KMS-11 (cell line): ENCODE measurements around the gene MACO1.
"Not testable (repeated sequence)": the region's sequence is repeated elsewhere in the genome, so short reads cannot be mapped to it uniquely, and the experiment has no call there.

Experiments
- H2AFZ ChIP-seq: fragments of 200-600 bp; sonication (generic); 2 replicates; pipeline ENCODE4 v1.6.1; 2016; ENCODE audit warnings: antibody characterized with exemption, mixed run types, low read depth
- H3K27ac ChIP-seq: fragments of 200-600 bp; sonication (generic); 2 replicates; pipeline ENCODE4 v1.6.1; 2016; ENCODE audit warnings: mild to moderate bottlenecking, mixed run types
- H3K27me3 ChIP-seq: fragments of 200-600 bp; sonication (generic); 2 replicates; pipeline ENCODE4 v1.6.1; 2017; ENCODE audit warnings: mild to moderate bottlenecking, low read depth, mixed run types, moderate library complexity; ENCODE audit not compliant: insufficient read depth
- H3K36me3 ChIP-seq: fragments of 200-600 bp; sonication (generic); 2 replicates; pipeline ENCODE4 v1.6.1; 2017; ENCODE audit warnings: mild to moderate bottlenecking, mixed run types; ENCODE audit not compliant: insufficient read depth
- H3K4me1 ChIP-seq: fragments of 200-600 bp; sonication (generic); 2 replicates; pipeline ENCODE4 v1.6.1; 2016; ENCODE audit warnings: mild to moderate bottlenecking, low read depth, mixed run types; ENCODE audit not compliant: poor library complexity, severe bottlenecking
- H3K4me2 ChIP-seq: fragments of 200-600 bp; sonication (generic); 2 replicates; pipeline ENCODE4 v1.7.0; 2016; ENCODE audit warnings: mild to moderate bottlenecking, mixed run types
- H3K4me3 ChIP-seq: fragments of 200-600 bp; sonication (generic); IDR thresholded peaks from 2 replicates; pipeline ENCODE4 v1.6.1; 2017; ENCODE audit warnings: low read depth, low read length, mixed read lengths; ENCODE audit not compliant: insufficient read depth
- H3K79me2 ChIP-seq: fragments of 200-600 bp; sonication (generic); 2 replicates; pipeline ENCODE4 v1.6.1; 2016; ENCODE audit warnings: low read depth, mixed run types; ENCODE audit not compliant: insufficient read depth
- H3K9ac ChIP-seq: fragments of 200-600 bp; sonication (generic); 2 replicates; pipeline ENCODE4 v1.6.1; 2016; ENCODE audit warnings: mild to moderate bottlenecking, mixed run types
- H4K20me1 ChIP-seq: fragments of 200-600 bp; sonication (generic); 2 replicates; pipeline ENCODE4 v1.6.1; 2016; ENCODE audit warnings: mild to moderate bottlenecking, mixed run types; ENCODE audit not compliant: insufficient read depth
- TF ChIP-seq, protein P1 (sequence below): fragments of 200-600 bp; sonication (generic); conservative IDR thresholded peaks from 2 replicates; pipeline ENCODE4 v1.6.1; 2017; ENCODE audit warnings: low read depth, mild to moderate bottlenecking, antibody characterized with exemption, low read length, moderate library complexity, mixed read lengths

Gene MACO1

DNA sequence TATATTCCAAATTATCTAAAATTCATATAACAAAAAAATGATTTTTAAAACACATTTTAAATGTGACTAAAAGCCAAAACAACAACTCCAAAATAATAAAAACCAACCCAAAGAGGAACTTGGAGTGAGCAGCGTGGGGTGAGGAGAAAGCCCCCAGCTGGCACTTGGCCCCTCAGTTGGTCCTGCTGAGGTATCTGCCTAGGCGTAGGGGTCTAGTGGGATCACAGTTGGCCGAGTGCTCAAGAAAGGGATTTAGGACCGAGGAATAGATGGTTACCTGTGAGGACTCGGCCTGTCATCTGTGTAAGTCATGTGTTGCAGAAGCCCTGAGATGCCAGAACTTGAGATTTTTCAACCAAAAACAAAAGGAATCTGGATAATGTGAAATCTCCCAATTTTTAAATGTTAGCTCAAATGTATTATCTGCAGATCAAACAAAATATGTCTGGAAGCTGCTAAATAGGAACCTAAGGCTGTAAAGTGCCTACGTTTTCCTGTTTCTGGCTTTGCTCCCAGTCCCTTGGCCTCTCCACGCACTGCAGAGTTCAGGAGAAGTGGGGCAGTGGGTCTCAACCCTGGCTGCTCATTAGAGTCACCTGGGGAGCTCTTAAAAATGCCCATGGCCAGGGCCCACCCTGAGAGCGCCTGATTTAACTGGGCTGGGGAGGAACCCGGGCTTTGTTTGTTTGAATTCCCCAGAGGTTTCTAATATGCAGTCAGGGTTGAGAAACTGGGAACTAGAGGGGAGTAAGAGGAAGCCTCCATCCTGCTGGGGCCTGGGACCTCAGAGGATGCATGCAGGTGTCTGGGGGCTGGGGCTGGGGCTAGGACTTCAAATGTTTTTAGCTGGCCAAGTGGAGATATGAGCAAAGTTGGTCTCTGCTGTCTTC lies 74.3 kb downstream of the MACO1 start:
- Histone ChIP-seq H4K20me1 (no peaks in the 10 kb centered on the region), H2AFZ (no peak overlapping the region), H3K27me3 (no peaks in the 10 kb centered on the region), H3K79me2 (no peaks in the 10 kb centered on the region), H3K4me2 (no peak overlapping the region), H3K27ac (no peak overlapping the region), H3K36me3 (no peaks in the 10 kb centered on the region), H3K4me1 (peaks cover 31% of the 10 kb centered on the region), H3K9ac (no peak overlapping the region), H3K4me3 (no peak overlapping the region)
- TF ChIP-seq, protein P1, sequence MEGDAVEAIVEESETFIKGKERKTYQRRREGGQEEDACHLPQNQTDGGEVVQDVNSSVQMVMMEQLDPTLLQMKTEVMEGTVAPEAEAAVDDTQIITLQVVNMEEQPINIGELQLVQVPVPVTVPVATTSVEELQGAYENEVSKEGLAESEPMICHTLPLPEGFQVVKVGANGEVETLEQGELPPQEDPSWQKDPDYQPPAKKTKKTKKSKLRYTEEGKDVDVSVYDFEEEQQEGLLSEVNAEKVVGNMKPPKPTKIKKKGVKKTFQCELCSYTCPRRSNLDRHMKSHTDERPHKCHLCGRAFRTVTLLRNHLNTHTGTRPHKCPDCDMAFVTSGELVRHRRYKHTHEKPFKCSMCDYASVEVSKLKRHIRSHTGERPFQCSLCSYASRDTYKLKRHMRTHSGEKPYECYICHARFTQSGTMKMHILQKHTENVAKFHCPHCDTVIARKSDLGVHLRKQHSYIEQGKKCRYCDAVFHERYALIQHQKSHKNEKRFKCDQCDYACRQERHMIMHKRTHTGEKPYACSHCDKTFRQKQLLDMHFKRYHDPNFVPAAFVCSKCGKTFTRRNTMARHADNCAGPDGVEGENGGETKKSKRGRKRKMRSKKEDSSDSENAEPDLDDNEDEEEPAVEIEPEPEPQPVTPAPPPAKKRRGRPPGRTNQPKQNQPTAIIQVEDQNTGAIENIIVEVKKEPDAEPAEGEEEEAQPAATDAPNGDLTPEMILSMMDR = no peak

DNA sequence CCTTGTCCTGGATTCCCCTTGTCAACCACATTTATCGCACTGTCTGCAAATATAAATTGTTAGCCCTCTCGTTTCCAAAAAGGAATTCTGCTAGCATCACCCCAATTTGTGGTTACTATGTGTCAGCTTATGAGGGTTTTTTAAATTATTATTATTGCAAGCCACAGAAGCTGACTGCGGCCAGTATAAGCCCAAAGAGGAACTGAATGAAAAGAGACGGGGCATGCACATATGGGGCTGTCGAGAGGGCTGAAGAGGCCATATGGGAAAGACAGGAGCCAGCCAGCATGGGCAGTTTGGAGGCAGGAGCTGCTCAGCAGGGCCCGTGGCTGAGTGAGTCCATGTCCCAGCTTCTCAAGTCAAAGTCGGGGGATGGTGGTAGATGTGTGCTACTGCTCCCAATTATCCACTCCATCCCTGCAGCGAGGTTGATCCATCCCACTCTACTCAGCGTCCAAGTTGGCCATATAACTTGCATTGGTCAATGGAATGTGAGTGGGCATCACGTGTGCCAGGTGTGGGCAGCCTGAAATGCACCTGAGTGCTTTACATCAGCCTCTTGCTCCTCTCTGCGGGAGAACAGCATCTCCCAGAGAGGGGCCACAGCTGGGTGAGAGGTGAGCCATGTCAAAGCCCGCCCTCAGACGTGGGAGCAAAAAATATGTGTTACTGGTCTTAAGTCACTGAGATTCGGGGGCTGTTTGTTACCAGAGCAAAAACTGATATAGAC lies 75.1 kb downstream of the MACO1 start:
- Histone ChIP-seq H3K27me3 (no peaks in the 10 kb centered on the region), H3K27ac (no peak overlapping the region), H2AFZ (no peak overlapping the region), H3K79me2 (no peaks in the 10 kb centered on the region), H3K9ac (no peak overlapping the region), H3K4me1 (peaks cover 23% of the 10 kb centered on the region), H3K4me3 (no peak overlapping the region), H3K36me3 (no peaks in the 10 kb centered on the region), H4K20me1 (no peaks in the 10 kb centered on the region), H3K4me2 (no peak overlapping the region)
- TF ChIP-seq, protein P1 = no peak

DNA sequence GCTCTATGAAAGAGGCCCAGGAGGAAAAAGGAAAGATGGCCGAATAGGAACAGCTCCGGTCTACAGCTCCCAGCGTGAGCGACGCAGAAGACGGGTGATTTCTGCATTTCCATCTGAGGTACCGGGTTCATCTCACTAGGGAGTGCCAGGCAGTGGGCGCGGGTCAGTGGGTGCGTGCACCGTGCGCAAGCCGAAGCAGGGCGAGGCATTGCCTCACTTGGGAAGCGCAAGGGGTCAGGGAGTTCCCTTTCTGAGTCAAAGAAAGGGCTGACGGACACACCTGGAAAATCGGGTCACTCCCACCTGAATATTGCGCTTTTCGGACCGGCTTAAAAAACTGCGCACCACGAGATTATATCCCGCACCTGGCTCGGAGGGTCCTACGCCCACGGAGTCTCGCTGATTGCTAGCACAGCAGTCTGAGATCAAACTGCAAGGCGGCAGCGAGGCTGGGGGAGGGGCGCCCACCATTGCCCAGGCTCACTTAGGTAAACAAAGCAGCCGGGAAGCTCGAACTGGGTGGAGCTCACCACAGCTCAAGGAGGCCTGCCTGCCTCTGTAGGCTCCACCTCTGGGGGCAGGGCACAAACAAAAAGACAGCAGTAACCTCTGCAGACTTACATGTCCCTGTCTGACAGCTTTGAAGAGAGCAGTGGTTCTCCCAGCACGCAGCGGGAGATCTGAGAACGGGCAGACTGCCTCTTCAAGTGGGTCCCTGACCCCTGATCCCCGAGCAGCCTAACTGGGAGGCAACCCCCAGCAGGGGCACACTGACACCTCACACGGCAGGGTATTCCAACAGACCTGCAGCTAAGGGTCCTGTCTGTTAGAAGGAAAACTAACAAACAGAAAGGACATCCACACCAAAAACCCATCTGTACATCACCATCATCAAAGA lies 76.1 kb downstream of the MACO1 start:
- H3K27me3 ChIP-seq, H3K4me2 ChIP-seq, H3K4me3 ChIP-seq, H3K9ac ChIP-seq, H2AFZ ChIP-seq, H3K36me3 ChIP-seq, H3K79me2 ChIP-seq, H4K20me1 ChIP-seq, H3K27ac ChIP-seq: not testable (repeated sequence)
- peaks cover 13% of the 10 kb centered on the region for H3K4me1 ChIP-seq

DNA sequence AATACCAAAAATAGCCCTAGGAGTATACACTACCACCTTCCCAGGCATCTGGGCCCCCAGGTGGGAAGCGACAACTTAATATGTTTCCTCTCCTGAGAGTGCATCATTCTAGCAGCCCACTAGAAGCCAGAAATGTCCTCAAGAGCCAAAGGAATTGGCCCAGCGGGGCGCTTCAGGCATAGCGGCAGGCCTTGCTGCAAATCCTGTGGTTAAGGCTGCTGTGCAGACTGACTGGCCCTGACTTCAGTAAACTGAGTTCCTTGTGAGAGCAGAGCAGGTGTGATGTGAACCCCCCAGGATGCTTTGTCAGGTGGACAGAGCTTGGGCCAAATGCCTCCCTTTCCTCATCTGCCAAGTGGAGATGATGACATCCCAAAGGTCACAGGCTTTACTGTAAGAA lies 83.0 kb downstream of the MACO1 start:
- Histone ChIP-seq H3K9ac (no peak overlapping the region), H3K4me1 (no peaks in the 10 kb centered on the region), H3K79me2 (no peaks in the 10 kb centered on the region), H2AFZ (no peak overlapping the region), H3K27me3 (no peaks in the 10 kb centered on the region), H3K27ac (no peak overlapping the region), H3K36me3 (no peaks in the 10 kb centered on the region), H4K20me1 (no peaks in the 10 kb centered on the region), H3K4me3 (no peak overlapping the region), H3K4me2 (no peak overlapping the region)
- TF ChIP-seq, protein P1 = no peak
